Coronary artery (tissue), 2 donors: ENCODE data around the gene DNMT1.

Experiments used
- DNase-seq: peaks from one replicate; pipeline ENCODE4 v3.0.0-alpha.2; 2017; ENCODE audit warnings: low spot score
- H3K27ac ChIP-seq, 2 donors: fragments of 200-600 bp; sonication (generic); one replicate each; pipeline ENCODE4 v1.5.1; 2016 to 2019
- H3K4me3 ChIP-seq: fragments of 200-600 bp; sonication (generic); 2 replicates; pipeline ENCODE4 v1.5.1; 2016; ENCODE audit warnings: mild to moderate bottlenecking, moderate library complexity
- CTCF ChIP-seq: fragments of 200-600 bp; sonication (generic); IDR thresholded peaks from one replicate; pipeline ENCODE4 v1.5.1; 2019; ENCODE audit warnings: antibody characterized with exemption

The DNMT1 gene

GRCh38 chr19:10163536-10163935 is 31.2 kb downstream of the DNMT1 start:
- no peak for DNase-seq
- H3K4me3 ChIP-seq: no peak overlapping the region
- TF ChIP-seq CTCF: no peak
- no peak overlapping the region for H3K27ac ChIP-seq

GRCh38 chr19:10159610-10160009 is 35.1 kb downstream of the DNMT1 start:
- no peak for DNase-seq
- TF ChIP-seq CTCF: no peak
- Histone ChIP-seq H3K27ac (no peak overlapping the region), H3K4me3 (no peak overlapping the region)

GRCh38 chr19:10158485-10158884 is 36.3 kb downstream of the DNMT1 start:
- no peak for TF ChIP-seq CTCF
- H3K4me3 ChIP-seq: no peak overlapping the region
- DNase-seq: no peak

GRCh38 chr19:10158071-10158470 is 36.7 kb downstream of the DNMT1 start:
- no peak overlapping the region for H3K4me3 ChIP-seq
- no peak overlapping the region for H3K27ac ChIP-seq
- no peak for DNase-seq
- no peak for TF ChIP-seq CTCF

More at GRCh38 chr19:10158485-10158884, 36.3 kb downstream of the DNMT1 start:
- no peak overlapping the region for H3K27ac ChIP-seq

- no peak for DNase-seq
- TF ChIP-seq CTCF: no peak
- Histone ChIP-seq H3K4me3 (no peak overlapping the region), H3K27ac (no peak overlapping the region)
Observed at GRCh38 chr19:10155839-10156238, 38.9 kb downstream of the DNMT1 start.

- DNase-seq: no peak
- TF ChIP-seq CTCF: no peak
- Histone ChIP-seq H3K27ac (no peak overlapping the region), H3K4me3 (no peak overlapping the region)
Observed at GRCh38 chr19:10152100-10152499, 42.7 kb downstream of the DNMT1 start.

GRCh38 chr19:10151521-10151920 is 43.2 kb downstream of the DNMT1 start:
- Histone ChIP-seq H3K27ac (no peak overlapping the region), H3K4me3 (no peak overlapping the region)
- no peak for DNase-seq
- no peak for TF ChIP-seq CTCF
